OCI-LY1 (cell line): ENCODE measurements around the gene CCDC92.

Experiments used
- H2AFZ ChIP-seq: fragments of 200-600 bp; sonication (generic), shearing (Covaris generic); 2 replicates; pipeline ENCODE4 v1.6.0; 2014; ENCODE audit warnings: antibody characterized with exemption, mild to moderate bottlenecking, low read length
- H3F3A ChIP-seq: fragments of 200-600 bp; sonication (generic), shearing (Covaris generic); 2 replicates; pipeline ENCODE4 v1.6.0; 2014; ENCODE audit warnings: mild to moderate bottlenecking, antibody characterized with exemption, low read length, moderate library complexity; ENCODE audit not compliant: insufficient read depth
- H3K27ac ChIP-seq: fragments of 200-600 bp; sonication (generic); 2 replicates; pipeline ENCODE4 v1.5.1; 2014; ENCODE audit warnings: low read length, mixed run types, mild to moderate bottlenecking, low read depth; ENCODE audit not compliant: poor library complexity, severe bottlenecking
- H3K27me3 ChIP-seq: fragments of 200-600 bp; sonication (generic); 2 replicates; pipeline ENCODE4 v1.6.0; 2014; ENCODE audit warnings: antibody characterized with exemption, mild to moderate bottlenecking, low read length, moderate library complexity; ENCODE audit not compliant: insufficient read depth
- H3K36me3 ChIP-seq: fragments of 200-600 bp; sonication (generic); 2 replicates; pipeline ENCODE4 v1.6.1; 2014; ENCODE audit warnings: mild to moderate bottlenecking, antibody characterized with exemption, low read length, moderate library complexity, mixed read lengths; ENCODE audit not compliant: insufficient read depth
- H3K4me1 ChIP-seq: fragments of 200-600 bp; sonication (generic); 2 replicates; pipeline ENCODE4 v1.5.1; 2014; ENCODE audit warnings: mild to moderate bottlenecking, low read length, moderate library complexity; ENCODE audit not compliant: insufficient read depth, severe bottlenecking
- H3K4me2 ChIP-seq: fragments of 200-600 bp; sonication (generic), shearing (Covaris generic); 2 replicates; pipeline ENCODE4 v1.6.1; 2014; ENCODE audit warnings: low read length
- H3K4me3 ChIP-seq: fragments of 200-600 bp; sonication (generic); 2 replicates; pipeline ENCODE4 v1.5.1; 2014; ENCODE audit warnings: low read length, low read depth, mild to moderate bottlenecking, mixed read lengths; ENCODE audit not compliant: poor library complexity, severe bottlenecking
- H3K79me2 ChIP-seq: fragments of 200-600 bp; shearing (Covaris generic); 2 replicates; pipeline ENCODE4 v1.6.1; 2016; ENCODE audit warnings: mixed run types, low read length, mixed read lengths; ENCODE audit not compliant: insufficient read depth
- H3K9ac ChIP-seq: fragments of 200-600 bp; sonication (generic), shearing (Covaris generic); 2 replicates; pipeline ENCODE4 v1.6.1; 2014; ENCODE audit warnings: mild to moderate bottlenecking, low read length, mixed read lengths
- H3K9me2 ChIP-seq: fragments of 200-600 bp; sonication (generic), shearing (Covaris generic); 2 replicates; pipeline ENCODE4 v1.6.1; 2014; ENCODE audit warnings: low read depth, mild to moderate bottlenecking, low read length, mixed read lengths
- H3K9me3 ChIP-seq: fragments of 200-600 bp; shearing (Covaris generic); 2 replicates; pipeline ENCODE4 v1.6.1; 2014; ENCODE audit warnings: low read length, mixed read lengths
- H4K20me1 ChIP-seq: fragments of 200-600 bp; sonication (generic), shearing (Covaris generic); 2 replicates; pipeline ENCODE4 v1.6.0; 2016; ENCODE audit warnings: mild to moderate bottlenecking, low read length; ENCODE audit not compliant: insufficient read depth
- EZH2 ChIP-seq: fragments of 200-600 bp; sonication (generic), shearing (Covaris generic); IDR thresholded peaks from 2 replicates; pipeline ENCODE4 v1.8.0; 2017; ENCODE audit warnings: borderline replicate concordance, mixed run types, mild to moderate bottlenecking, antibody characterized with exemption, low read length, moderate library complexity, mixed read lengths
- TF ChIP-seq, protein P1 (sequence below): fragments of 200-600 bp; sonication (generic), shearing (Covaris generic); IDR thresholded peaks from 2 replicates; pipeline ENCODE4 v1.5.1; 2017; ENCODE audit warnings: mild to moderate bottlenecking, antibody characterized with exemption, low read length, moderate library complexity, mixed read lengths

The CCDC92 gene

DNA sequence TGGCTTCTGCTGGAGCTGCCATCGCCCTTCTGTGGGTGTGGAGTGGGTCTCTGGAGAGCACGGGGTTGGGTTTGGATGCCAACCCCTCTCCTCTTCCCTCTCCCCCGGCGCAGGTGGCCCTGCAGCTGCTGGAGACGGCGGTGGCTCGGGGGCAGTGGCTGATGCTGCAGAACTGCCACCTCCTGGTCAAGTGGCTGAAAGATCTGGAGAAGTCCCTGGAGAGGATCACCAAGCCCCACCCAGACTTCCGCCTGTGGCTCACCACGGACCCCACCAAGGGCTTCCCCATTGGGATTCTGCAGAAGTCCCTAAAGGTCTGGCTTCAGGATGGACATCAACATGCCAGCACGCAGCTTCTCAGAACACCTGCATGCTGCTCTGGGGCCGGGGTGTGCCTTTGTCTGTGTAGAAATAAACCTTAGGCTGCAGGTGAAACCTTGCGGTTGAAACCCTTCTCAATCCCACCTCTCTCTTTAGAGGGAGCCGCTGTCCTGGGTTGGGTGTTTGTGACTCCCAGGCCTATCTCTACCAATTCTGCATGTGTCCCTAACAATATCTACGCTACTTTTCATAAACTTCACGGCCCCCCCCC is 44.3 kb downstream of the CCDC92 start:
- Histone ChIP-seq H2AFZ (no peak overlapping the region), H3K4me3 (no peak overlapping the region), H3F3A (no peaks in the 10 kb centered on the region), H3K79me2 (no peaks in the 10 kb centered on the region), H3K36me3 (no peaks in the 10 kb centered on the region), H3K9me2 (no peaks in the 10 kb centered on the region), H3K4me2 (no peak overlapping the region), H3K4me1 (no peaks in the 10 kb centered on the region), H3K9me3 (no peaks in the 10 kb centered on the region), H3K9ac (no peak overlapping the region), H4K20me1 (no peaks in the 10 kb centered on the region), H3K27me3 (0 out of 2 replicates have a peak, but pooled peaks cover 6% of the 10 kb centered on the region), H3K27ac (no peak overlapping the region)
- TF ChIP-seq, protein P1, sequence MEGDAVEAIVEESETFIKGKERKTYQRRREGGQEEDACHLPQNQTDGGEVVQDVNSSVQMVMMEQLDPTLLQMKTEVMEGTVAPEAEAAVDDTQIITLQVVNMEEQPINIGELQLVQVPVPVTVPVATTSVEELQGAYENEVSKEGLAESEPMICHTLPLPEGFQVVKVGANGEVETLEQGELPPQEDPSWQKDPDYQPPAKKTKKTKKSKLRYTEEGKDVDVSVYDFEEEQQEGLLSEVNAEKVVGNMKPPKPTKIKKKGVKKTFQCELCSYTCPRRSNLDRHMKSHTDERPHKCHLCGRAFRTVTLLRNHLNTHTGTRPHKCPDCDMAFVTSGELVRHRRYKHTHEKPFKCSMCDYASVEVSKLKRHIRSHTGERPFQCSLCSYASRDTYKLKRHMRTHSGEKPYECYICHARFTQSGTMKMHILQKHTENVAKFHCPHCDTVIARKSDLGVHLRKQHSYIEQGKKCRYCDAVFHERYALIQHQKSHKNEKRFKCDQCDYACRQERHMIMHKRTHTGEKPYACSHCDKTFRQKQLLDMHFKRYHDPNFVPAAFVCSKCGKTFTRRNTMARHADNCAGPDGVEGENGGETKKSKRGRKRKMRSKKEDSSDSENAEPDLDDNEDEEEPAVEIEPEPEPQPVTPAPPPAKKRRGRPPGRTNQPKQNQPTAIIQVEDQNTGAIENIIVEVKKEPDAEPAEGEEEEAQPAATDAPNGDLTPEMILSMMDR: 0 out of 2 replicates have a peak, but pooled peaks have one; percentile 8
- TF ChIP-seq EZH2: no peak

DNA sequence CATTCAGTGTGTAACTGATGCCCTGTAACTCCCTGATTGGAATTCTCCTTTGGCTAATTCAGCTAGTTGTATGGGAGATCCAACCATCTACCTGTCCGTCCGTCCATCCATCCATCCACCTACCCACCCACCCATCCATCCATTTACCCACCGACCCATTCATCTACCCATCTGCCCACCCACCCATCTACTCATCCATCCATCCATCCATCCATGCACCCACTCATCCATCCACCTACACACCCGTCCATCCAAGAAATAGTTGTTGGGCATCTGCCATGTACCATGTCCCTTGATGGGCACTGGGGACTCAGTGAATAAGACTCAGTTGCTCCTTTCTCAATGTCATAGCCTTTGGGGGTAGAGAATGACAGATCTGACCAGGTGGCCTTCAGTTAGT is 48.1 kb downstream of the CCDC92 start:
- Histone ChIP-seq H3K9ac (no peak overlapping the region), H3F3A (no peaks in the 10 kb centered on the region), H3K27ac (no peak overlapping the region), H3K4me3 (no peak overlapping the region), H3K4me2 (no peak overlapping the region), H3K9me3 (no peaks in the 10 kb centered on the region), H3K9me2 (no peaks in the 10 kb centered on the region), H3K4me1 (no peaks in the 10 kb centered on the region), H3K36me3 (no peaks in the 10 kb centered on the region), H3K79me2 (no peaks in the 10 kb centered on the region), H4K20me1 (no peaks in the 10 kb centered on the region), H2AFZ (no peak overlapping the region), H3K27me3 (no peaks in the 10 kb centered on the region)
- TF ChIP-seq, protein P1: no peak
- no peak for TF ChIP-seq EZH2

DNA sequence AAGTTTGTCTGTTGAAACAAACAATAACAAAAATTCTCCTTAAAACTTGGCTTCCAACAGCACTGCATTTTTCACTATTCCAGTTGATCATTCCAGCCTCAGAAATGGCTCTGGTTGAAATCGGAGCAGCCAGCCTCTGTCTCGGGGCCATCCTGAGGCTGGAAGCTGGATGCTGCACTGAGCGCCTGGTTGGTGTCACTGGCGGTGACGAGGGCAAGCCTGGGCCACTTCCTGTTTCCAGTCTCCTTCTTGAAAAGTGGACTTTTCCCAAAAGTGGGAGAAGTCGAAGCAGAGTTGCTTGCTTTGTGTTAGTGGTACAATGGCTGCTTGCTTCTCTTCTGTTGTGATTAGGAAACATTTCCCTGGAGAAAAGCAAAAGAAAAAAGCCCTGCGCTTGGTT is 48.7 kb downstream of the CCDC92 start:
- H3F3A ChIP-seq: no peaks in the 10 kb centered on the region
- H3K4me1 ChIP-seq: no peaks in the 10 kb centered on the region
- no peaks in the 10 kb centered on the region for H3K36me3 ChIP-seq
- no peaks in the 10 kb centered on the region for H3K79me2 ChIP-seq
- H3K4me2 ChIP-seq: no peak overlapping the region
- H3K27me3 ChIP-seq: no peaks in the 10 kb centered on the region
- no peaks in the 10 kb centered on the region for H3K9me3 ChIP-seq
- no peak overlapping the region for H2AFZ ChIP-seq
- TF ChIP-seq EZH2: no peak
- TF ChIP-seq, protein P1: no peak
- no peak overlapping the region for H3K4me3 ChIP-seq
- H4K20me1 ChIP-seq: no peaks in the 10 kb centered on the region
- H3K9ac ChIP-seq: no peak overlapping the region
- no peak overlapping the region for H3K27ac ChIP-seq
- H3K9me2 ChIP-seq: no peaks in the 10 kb centered on the region
